Smooth muscle cell (in vitro differentiated cells): ENCODE measurements around the gene ACSF3. TPM values are rescaled to one million over a fixed set of nuclear protein-coding genes. Genes with fewer than 3 reads are reported as not detected.

Experiments used
- DNase-seq: peaks from one replicate; lab custom pipeline; 2025; ENCODE audit not compliant: unreplicated experiment; lab: John Stamatoyannopoulos, UW
- H2AFZ ChIP-seq: fragments of 200-600 bp; sonication (generic); 2 replicates; pipeline ENCODE4 v1.6.0; 2016; ENCODE audit warnings: antibody characterized with exemption, low read depth, mild to moderate bottlenecking
- H3F3A ChIP-seq: fragments of 200-600 bp; sonication (generic); 2 replicates; pipeline ENCODE4 v1.6.0; 2017; ENCODE audit warnings: antibody characterized with exemption, low read depth
- H3K27ac ChIP-seq: fragments of 200-600 bp; sonication (generic); 2 replicates; pipeline ENCODE4 v1.5.1; 2016; ENCODE audit warnings: low read depth, mild to moderate bottlenecking
- H3K27me3 ChIP-seq: fragments of 200-600 bp; sonication (generic); 2 replicates; pipeline ENCODE4 v1.6.1; 2016; ENCODE audit warnings: low read depth, mild to moderate bottlenecking
- H3K36me3 ChIP-seq: fragments of 200-600 bp; sonication (generic); 2 replicates; pipeline ENCODE4 v1.5.1; 2016; ENCODE audit warnings: low read depth
- H3K4me1 ChIP-seq: fragments of 200-600 bp; sonication (generic); 2 replicates; pipeline ENCODE4 v1.5.1; 2016; ENCODE audit warnings: low read depth
- H3K4me2 ChIP-seq: fragments of 200-600 bp; sonication (generic); 2 replicates; pipeline ENCODE4 v1.6.0; 2016; ENCODE audit warnings: mild to moderate bottlenecking
- H3K4me3 ChIP-seq: fragments of 200-600 bp; sonication (generic); 2 replicates; pipeline ENCODE4 v1.5.1; 2016; ENCODE audit warnings: mild to moderate bottlenecking
- H3K79me2 ChIP-seq: fragments of 200-600 bp; sonication (generic); 2 replicates; pipeline ENCODE4 v1.6.0; 2016; ENCODE audit warnings: low read depth, mild to moderate bottlenecking
- H3K9ac ChIP-seq: fragments of 200-600 bp; sonication (generic); 2 replicates; pipeline ENCODE4 v1.6.0; 2016; ENCODE audit warnings: low read depth
- H3K9me3 ChIP-seq: fragments of 200-600 bp; sonication (generic); replicated peaks from 2 replicates; pipeline ENCODE4 v1.5.1; 2016; ENCODE audit warnings: low read depth
- H4K20me1 ChIP-seq: fragments of 200-600 bp; sonication (generic); 2 replicates; pipeline ENCODE4 v1.6.0; 2016; ENCODE audit warnings: low read depth
- WGBS: methylation state at CpG from one replicate; pipeline ENCODE4 v1.1.7; 2016; ENCODE audit warnings: low lambda C conversion rate; 5-methylcytosine and 5-hydroxymethylcytosine counted together
- polyA plus RNA-seq: library from polyadenylated mRNA; unstranded; fragments of >200 nt; fragmentation: Nextera tagmentation; extraction: Ambion mirVana; gene quantifications from 2 replicates; pipeline ENCODE4 v1.2.1, GENCODE V29; 2016
- total RNA-seq: library from RNA; depleted of rRNA; stranded (reverse); fragments of >200 nt; gene quantifications from 2 replicates; pipeline ENCODE4 v1.2.3, GENCODE V29; 2014
- TF ChIP-seq, protein P1 (sequence below): fragments of 200-600 bp; sonication (generic); IDR thresholded peaks from 2 replicates; pipeline ENCODE4 v1.5.1; 2017; ENCODE audit warnings: borderline replicate concordance, mild to moderate bottlenecking, antibody characterized with exemption; ENCODE audit not compliant: insufficient read depth, poor library complexity, severe bottlenecking

ACSF3 gene
- total and polyA plus RNA-seq, 2 experiments from 2014 or later = 13.6 to 15.1 TPM

DNA sequence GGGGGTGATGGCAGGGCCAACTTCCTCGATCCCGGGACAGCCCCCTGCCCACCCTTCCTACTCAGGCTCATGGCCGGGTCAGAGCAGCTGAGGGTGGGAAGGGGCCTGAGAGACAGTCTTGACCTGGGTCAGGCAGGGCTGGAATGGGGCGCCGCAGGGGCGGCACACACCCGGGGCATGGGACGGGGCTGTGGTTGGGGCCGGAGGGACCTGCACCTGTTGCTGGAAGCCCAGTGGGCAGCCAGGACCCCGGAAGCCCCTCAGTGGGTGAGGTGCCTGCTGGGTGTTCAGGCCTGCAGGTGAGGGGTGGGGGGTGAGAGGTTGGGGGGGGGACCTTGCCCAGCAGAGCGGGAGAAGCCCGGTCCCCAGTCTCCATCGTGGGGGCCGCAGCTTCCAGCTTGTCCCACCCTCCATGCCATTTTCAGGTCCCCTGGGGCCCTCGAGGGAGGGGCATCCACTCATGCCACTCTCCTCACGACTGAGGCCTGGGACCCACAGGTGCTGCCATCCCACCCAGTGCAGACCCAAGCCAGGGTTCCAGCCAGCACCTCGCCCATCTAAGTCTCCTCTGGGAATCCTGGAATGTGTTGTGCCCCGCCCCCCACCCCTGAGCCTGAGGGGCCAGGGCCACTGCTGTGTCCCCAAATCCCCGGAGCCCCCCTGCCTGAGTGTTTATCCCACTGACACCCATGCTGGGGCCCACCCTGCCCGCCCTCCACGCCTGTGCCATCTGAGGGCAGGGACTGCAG, 43.4 kb upstream of the ACSF3 start:
- H3K4me1 ChIP-seq = no peaks in the 10 kb centered on the region
- no peaks in the 10 kb centered on the region for H3F3A ChIP-seq
- H3K4me2 ChIP-seq = no peak overlapping the region
- no peaks in the 10 kb centered on the region for H4K20me1 ChIP-seq
- H2AFZ ChIP-seq = no peak overlapping the region
- no peak overlapping the region for H3K9ac ChIP-seq
- no peak overlapping the region for H3K4me3 ChIP-seq
- H3K79me2 ChIP-seq = no peaks in the 10 kb centered on the region
- no peaks in the 10 kb centered on the region for H3K9me3 ChIP-seq
- DNase-seq = no peak
- no peaks in the 10 kb centered on the region for H3K36me3 ChIP-seq
- H3K27ac ChIP-seq = no peak overlapping the region
- WGBS = 94% methylated on average over 15 of the region's 21 CpGs
- TF ChIP-seq, protein P1, sequence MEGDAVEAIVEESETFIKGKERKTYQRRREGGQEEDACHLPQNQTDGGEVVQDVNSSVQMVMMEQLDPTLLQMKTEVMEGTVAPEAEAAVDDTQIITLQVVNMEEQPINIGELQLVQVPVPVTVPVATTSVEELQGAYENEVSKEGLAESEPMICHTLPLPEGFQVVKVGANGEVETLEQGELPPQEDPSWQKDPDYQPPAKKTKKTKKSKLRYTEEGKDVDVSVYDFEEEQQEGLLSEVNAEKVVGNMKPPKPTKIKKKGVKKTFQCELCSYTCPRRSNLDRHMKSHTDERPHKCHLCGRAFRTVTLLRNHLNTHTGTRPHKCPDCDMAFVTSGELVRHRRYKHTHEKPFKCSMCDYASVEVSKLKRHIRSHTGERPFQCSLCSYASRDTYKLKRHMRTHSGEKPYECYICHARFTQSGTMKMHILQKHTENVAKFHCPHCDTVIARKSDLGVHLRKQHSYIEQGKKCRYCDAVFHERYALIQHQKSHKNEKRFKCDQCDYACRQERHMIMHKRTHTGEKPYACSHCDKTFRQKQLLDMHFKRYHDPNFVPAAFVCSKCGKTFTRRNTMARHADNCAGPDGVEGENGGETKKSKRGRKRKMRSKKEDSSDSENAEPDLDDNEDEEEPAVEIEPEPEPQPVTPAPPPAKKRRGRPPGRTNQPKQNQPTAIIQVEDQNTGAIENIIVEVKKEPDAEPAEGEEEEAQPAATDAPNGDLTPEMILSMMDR = no peak
- no peaks in the 10 kb centered on the region for H3K27me3 ChIP-seq

DNA sequence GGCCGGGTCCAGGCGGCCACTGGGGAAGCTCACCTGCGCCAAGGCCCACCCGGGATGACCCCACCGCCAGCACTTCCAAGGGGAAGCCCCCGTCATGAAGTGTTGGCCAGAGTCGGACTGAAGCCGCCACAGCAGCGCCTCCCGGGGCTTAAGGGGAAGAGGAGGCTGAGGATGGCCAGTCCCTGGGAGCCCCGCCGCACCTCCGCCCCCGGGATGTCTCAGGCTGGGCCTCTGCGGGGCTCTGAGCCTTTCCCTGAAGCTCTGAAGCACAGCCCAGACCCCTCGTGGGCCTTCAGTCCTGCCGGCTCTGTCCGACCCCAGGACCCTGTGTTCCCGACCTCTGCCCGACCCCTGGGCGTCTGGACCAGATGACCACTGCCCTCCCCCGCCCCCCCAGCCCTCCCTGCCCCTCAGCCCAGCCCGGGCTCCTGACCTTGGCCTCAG, 42.8 kb upstream of the ACSF3 start:
- no peaks in the 10 kb centered on the region for H3K4me1 ChIP-seq
- no peak overlapping the region for H3K4me3 ChIP-seq
- no peaks in the 10 kb centered on the region for H3F3A ChIP-seq
- no peaks in the 10 kb centered on the region for H4K20me1 ChIP-seq
- H3K27ac ChIP-seq = no peak overlapping the region
- no peaks in the 10 kb centered on the region for H3K79me2 ChIP-seq
- H3K4me2 ChIP-seq = no peak overlapping the region
- H3K9me3 ChIP-seq = no peaks in the 10 kb centered on the region
- H3K9ac ChIP-seq = no peak overlapping the region
- TF ChIP-seq, protein P1 = no peak
- no peaks in the 10 kb centered on the region for H3K36me3 ChIP-seq
- DNase-seq = no peak
- no peaks in the 10 kb centered on the region for H3K27me3 ChIP-seq
- 90% methylated on average over 13 of the region's 23 CpGs for WGBS
- no peak overlapping the region for H2AFZ ChIP-seq

DNA sequence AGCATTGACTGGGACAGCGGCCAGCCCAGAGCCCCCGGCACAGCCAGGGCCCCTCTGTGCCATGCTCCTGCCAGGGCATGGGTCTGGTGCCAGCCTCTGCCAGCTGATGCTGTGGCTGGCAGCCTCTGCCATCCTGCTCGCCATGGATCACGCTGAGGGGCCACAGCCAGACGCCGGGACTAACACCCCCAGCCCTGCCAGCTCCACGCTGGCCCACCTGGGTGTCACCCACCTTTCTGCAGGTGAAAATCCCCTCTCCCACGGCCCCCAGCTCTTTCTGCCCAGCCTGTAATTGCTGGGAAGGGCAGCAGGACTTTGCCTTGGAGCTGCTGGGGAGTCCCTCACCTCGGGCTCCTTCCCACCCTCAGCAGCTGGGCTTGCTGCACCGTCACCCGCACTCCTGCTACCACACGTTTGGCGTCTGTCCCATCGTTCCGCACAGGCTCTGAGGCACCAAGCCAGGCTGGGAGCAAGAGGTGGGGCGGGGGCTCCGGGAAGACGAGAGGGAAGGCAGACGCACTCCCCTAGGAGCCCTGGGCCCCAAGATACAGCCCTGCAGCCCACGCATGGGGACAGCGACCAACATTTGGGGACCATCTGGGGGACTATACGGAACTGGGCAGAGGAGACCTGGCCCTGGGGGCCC, 42.0 kb upstream of the ACSF3 start:
- Histone ChIP-seq H3K27ac (no peak overlapping the region), H3K79me2 (no peaks in the 10 kb centered on the region), H3K4me2 (no peak overlapping the region), H3K4me1 (no peaks in the 10 kb centered on the region), H4K20me1 (no peaks in the 10 kb centered on the region), H3K9me3 (no peaks in the 10 kb centered on the region), H3K36me3 (no peaks in the 10 kb centered on the region), H3K27me3 (no peaks in the 10 kb centered on the region), H3F3A (no peaks in the 10 kb centered on the region), H2AFZ (no peak overlapping the region), H3K9ac (no peak overlapping the region), H3K4me3 (no peak overlapping the region)
- TF ChIP-seq, protein P1 = no peak
- no peak for DNase-seq
- WGBS = 89% methylated on average over 22 of the region's 22 CpGs
